Osteocyte (in vitro differentiated cells): Measurements from ENCODE around the gene ENOX1. TPM values are rescaled to one million over a fixed set of nuclear protein-coding genes. Genes with fewer than 3 reads are reported as not detected.
A peak's percentile ranks its signal among the peaks of the same experiment; 100 is the strongest.

Experiments
- DNase-seq: peaks from one replicate; pipeline ENCODE4 v3.0.0; 2021; ENCODE audit warnings: mixed read lengths; ENCODE audit not compliant: unreplicated experiment; ENCODE audit errors: extremely low spot score
- H3K27ac Mint-ChIP-seq: one replicate; pipeline ENCODE4 v1.8.0; 2021; ENCODE audit warnings: mild to moderate bottlenecking, mixed read lengths; ENCODE audit not compliant: unreplicated experiment
- H3K27me3 Mint-ChIP-seq: one replicate; pipeline ENCODE4 v1.8.0; 2021; ENCODE audit warnings: mixed read lengths; ENCODE audit not compliant: unreplicated experiment
- H3K36me3 Mint-ChIP-seq: one replicate; pipeline ENCODE4 v1.8.0; 2021; ENCODE audit warnings: mixed read lengths; ENCODE audit not compliant: unreplicated experiment
- H3K4me1 Mint-ChIP-seq: one replicate; pipeline ENCODE4 v1.8.0; 2021; ENCODE audit warnings: mixed read lengths; ENCODE audit not compliant: unreplicated experiment
- H3K4me3 Mint-ChIP-seq: one replicate; pipeline ENCODE4 v1.8.0; 2021; ENCODE audit warnings: mild to moderate bottlenecking, moderate library complexity, mixed read lengths; ENCODE audit not compliant: unreplicated experiment
- H3K9me3 Mint-ChIP-seq: one replicate; pipeline ENCODE4 v1.8.0; 2021; ENCODE audit warnings: mixed read lengths; ENCODE audit not compliant: unreplicated experiment
- total RNA-seq: library from RNA; stranded (reverse); gene quantifications from 2 replicates; pipeline ENCODE4 v1.2.1, GENCODE V29; 2021
- TF ChIP-seq, protein P1 (sequence below): fragments of 200-600 bp; sonication (generic); IDR thresholded peaks from 2 replicates; pipeline ENCODE4 v1.5.0; 2021; ENCODE audit warnings: antibody characterized with exemption, mild to moderate bottlenecking, moderate library complexity

The ENOX1 gene
- total RNA-seq, 1 donor from 2014 or later: 5.9 TPM

DNA sequence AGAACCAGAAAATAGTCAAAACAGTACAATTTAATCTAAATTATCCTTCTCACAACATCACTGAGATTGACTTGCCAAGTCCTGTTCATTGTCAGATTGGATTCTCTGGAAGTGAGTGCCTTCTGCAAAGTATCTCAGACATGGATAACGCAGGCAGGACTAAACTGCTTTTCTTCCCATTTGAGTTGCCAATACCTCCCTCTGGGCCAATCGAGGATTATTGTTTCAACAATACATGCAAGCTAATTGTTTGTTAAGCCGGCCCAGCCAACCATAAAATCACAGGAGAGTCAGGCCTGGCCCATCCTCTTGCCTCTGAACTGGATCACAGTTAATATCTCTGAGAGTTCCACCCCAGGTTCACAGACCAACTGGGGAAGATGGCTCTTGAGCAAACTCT lies 240.0 kb downstream of the ENOX1 start:
- H3K36me3 Mint-ChIP-seq: no peaks in the 10 kb centered on the region
- peaks cover 9% of the 10 kb centered on the region for H3K4me1 Mint-ChIP-seq
- H3K27ac Mint-ChIP-seq: no peak overlapping the region
- TF ChIP-seq, protein P1, sequence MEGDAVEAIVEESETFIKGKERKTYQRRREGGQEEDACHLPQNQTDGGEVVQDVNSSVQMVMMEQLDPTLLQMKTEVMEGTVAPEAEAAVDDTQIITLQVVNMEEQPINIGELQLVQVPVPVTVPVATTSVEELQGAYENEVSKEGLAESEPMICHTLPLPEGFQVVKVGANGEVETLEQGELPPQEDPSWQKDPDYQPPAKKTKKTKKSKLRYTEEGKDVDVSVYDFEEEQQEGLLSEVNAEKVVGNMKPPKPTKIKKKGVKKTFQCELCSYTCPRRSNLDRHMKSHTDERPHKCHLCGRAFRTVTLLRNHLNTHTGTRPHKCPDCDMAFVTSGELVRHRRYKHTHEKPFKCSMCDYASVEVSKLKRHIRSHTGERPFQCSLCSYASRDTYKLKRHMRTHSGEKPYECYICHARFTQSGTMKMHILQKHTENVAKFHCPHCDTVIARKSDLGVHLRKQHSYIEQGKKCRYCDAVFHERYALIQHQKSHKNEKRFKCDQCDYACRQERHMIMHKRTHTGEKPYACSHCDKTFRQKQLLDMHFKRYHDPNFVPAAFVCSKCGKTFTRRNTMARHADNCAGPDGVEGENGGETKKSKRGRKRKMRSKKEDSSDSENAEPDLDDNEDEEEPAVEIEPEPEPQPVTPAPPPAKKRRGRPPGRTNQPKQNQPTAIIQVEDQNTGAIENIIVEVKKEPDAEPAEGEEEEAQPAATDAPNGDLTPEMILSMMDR: no peak
- H3K27me3 Mint-ChIP-seq: no peaks in the 10 kb centered on the region
- no peak overlapping the region for H3K4me3 Mint-ChIP-seq
- DNase-seq: no peak
- H3K9me3 Mint-ChIP-seq: no peaks in the 10 kb centered on the region

DNA sequence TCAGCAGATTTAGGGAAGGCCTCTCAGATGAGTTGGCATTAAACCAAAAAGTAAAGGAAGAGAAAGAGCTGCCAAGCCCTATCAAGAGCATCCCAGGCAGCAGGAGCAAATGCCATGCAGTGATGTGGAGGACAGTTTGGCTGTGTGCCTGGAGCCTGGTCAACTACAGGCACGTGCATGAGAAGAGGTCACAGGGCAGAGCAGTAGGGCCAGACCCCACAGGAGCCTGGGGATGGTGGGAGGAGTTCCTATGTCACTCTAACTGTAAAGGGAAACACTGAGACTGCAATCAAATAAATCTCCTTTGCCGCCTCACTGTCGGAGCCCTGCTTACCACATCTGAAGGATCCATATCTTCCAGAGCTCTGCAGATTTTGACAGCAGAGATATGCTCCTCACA lies 240.5 kb downstream of the ENOX1 start:
- H3K27ac Mint-ChIP-seq: no peak overlapping the region
- DNase-seq: no peak

DNA sequence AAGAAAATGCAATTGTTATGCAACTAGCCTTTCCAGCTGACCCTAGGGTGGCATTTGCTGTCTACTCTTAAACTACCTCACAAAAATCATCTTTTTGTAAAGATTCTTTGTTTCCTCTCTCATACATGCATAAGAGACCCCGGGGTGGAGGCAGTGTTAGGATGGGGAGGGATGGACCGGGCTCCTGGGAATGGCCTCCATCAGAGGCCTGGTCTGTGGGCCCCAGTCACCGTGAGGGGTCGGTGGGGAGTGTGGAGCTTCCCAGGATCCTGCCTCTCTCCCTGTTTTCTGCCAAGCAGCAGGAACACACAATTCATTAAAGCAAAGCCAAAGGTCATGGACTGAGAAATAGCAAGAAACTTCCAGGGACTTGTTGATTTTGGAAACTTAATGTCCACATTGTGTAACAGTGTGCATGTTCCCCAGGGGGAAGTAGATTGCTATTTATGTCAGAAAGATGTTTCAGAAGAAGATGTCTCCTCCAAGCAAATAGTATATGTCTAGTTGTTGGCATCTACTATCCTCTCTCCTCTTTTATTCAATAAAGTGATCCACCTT lies 241.4 kb downstream of the ENOX1 start:
- H3K9me3 Mint-ChIP-seq: no peaks in the 10 kb centered on the region
- TF ChIP-seq, protein P1: no peak
- no peak overlapping the region for H3K4me3 Mint-ChIP-seq
- no peak for DNase-seq
- H3K27ac Mint-ChIP-seq: no peak overlapping the region
- no peaks in the 10 kb centered on the region for H3K27me3 Mint-ChIP-seq
- H3K36me3 Mint-ChIP-seq: no peaks in the 10 kb centered on the region
- peaks cover 10% of the 10 kb centered on the region for H3K4me1 Mint-ChIP-seq

More for the DNA sequence above, 240.5 kb downstream of the ENOX1 start:
- H3K4me3 Mint-ChIP-seq: no peak overlapping the region
- no peaks in the 10 kb centered on the region for H3K9me3 Mint-ChIP-seq
- TF ChIP-seq, protein P1: no peak
- H3K4me1 Mint-ChIP-seq: peaks cover 10% of the 10 kb centered on the region
- H3K36me3 Mint-ChIP-seq: no peaks in the 10 kb centered on the region
- H3K27me3 Mint-ChIP-seq: no peaks in the 10 kb centered on the region

DNA sequence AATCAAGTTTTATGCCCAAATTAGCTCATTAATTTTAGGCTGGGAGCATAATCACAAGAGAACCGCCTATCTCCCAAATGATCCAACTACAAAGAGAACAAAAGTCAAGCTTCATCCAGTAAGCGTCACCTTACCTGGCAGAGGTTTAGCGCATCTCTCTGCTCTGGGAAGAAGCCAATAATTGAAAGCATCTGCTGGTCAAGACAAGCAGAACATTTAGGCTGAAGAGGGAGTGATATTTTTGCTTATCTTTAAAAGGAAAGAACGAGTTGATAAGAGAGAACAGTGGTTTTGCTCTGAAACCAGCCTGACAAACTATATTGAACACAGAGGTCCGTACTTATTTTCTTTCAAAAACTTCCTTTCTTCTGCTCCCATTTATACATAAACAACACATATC lies 242.1 kb downstream of the ENOX1 start:
- H3K27ac Mint-ChIP-seq: no peak overlapping the region
- TF ChIP-seq, protein P1: no peak
- no peaks in the 10 kb centered on the region for H3K27me3 Mint-ChIP-seq
- peaks cover 7% of the 10 kb centered on the region for H3K9me3 Mint-ChIP-seq
- peaks cover 10% of the 10 kb centered on the region for H3K4me1 Mint-ChIP-seq
- no peak for DNase-seq
- peaks cover 2% of the 10 kb centered on the region for H3K36me3 Mint-ChIP-seq
- H3K4me3 Mint-ChIP-seq: no peak overlapping the region

DNA sequence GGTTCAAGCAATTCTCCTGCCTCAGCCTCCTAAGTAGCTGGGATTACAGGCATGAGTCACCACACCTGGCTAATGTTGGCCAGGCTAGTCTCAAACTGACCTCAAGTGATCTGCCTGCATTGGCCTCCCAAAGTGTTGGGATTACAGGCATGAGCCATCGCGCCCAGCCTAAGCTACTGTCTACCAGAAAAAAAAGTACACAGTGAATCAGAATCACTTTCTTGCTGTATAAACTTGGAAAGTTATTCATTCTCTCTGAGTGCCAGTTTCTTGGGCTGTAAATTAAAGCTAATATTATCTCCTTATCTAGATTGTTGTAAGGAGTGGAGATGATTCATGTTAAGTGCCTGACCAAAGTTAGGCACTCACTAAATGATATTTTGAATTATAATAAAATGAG lies 242.8 kb downstream of the ENOX1 start:
- Mint-ChIP-seq H3K27ac (peak overlapping the region; percentile 53), H3K4me1 (peaks cover 8% of the 10 kb centered on the region), H3K27me3 (no peaks in the 10 kb centered on the region), H3K9me3 (peaks cover 11% of the 10 kb centered on the region), H3K36me3 (peaks cover 4% of the 10 kb centered on the region), H3K4me3 (no peak overlapping the region)
- no peak for DNase-seq
- TF ChIP-seq, protein P1: no peak
